ENCODE measurements around the gene SEMA3B.

DNA sequence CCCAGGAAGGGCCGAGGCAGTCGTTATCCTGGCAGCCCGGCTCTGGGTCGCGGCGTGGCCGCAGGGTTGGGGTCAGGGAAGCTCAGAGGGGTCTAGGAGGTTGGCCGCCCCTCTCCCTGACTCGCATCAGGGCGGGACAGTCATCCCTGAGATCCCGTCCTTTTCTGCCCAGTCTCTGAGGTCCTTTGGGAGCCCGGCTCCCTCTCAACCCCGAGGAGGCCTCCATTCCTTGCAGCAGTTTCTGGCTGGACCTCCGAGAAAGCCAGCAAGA lies 53.1 kb downstream of the SEMA3B start:
- TF ChIP-seq, protein P1, sequence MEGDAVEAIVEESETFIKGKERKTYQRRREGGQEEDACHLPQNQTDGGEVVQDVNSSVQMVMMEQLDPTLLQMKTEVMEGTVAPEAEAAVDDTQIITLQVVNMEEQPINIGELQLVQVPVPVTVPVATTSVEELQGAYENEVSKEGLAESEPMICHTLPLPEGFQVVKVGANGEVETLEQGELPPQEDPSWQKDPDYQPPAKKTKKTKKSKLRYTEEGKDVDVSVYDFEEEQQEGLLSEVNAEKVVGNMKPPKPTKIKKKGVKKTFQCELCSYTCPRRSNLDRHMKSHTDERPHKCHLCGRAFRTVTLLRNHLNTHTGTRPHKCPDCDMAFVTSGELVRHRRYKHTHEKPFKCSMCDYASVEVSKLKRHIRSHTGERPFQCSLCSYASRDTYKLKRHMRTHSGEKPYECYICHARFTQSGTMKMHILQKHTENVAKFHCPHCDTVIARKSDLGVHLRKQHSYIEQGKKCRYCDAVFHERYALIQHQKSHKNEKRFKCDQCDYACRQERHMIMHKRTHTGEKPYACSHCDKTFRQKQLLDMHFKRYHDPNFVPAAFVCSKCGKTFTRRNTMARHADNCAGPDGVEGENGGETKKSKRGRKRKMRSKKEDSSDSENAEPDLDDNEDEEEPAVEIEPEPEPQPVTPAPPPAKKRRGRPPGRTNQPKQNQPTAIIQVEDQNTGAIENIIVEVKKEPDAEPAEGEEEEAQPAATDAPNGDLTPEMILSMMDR (IDR thresholded peaks at IDR 0.05) = no peak
- TF ChIP-seq EP300 (IDR thresholded peaks at IDR 0.05) (no peak), POLR2AphosphoS5 (IDR thresholded peaks at IDR 0.05) (no peak), POLR2A (IDR thresholded peaks at IDR 0.05) (peak in 1 of 2 donors; percentile 24)

Measured in gastroesophageal sphincter (tissue), 3 donors.